Liver (tissue), 9 donors: ENCODE data around the gene WNT4. TPM values are rescaled to one million over a fixed set of nuclear protein-coding genes. Genes with fewer than 3 reads are reported as not detected.
A peak's percentile ranks its signal among the peaks of the same experiment; 100 is the strongest.

Experiments
- DNase-seq: peaks from one replicate; pipeline ENCODE4 v3.0.0-alpha.2; 2017; ENCODE audit warnings: low spot score
- H3K27ac ChIP-seq, 2 donors: one replicate each; pipeline ENCODE4 v1.7.0; 2013; ENCODE audit warnings: inconsistent platforms in 2 of 2, low read length in 2 of 2, control low read depth in 1 of 2, low read depth in 1 of 2, mild to moderate bottlenecking in 1 of 2
- H3K27me3 ChIP-seq, 4 donors: one replicate each; pipeline versions ENCODE4 v1.6.1 to v1.7.0; 2013; ENCODE audit warnings: low read length in 3 of 4, inconsistent platforms in 1 of 4, mild to moderate bottlenecking in 1 of 4, moderate library complexity in 1 of 4; ENCODE audit not compliant: control insufficient read depth in 4 of 4, insufficient read depth in 4 of 4
- H3K36me3 ChIP-seq, 4 donors: one replicate each; pipeline versions ENCODE4 v1.6.1 to v1.7.0; 2013; ENCODE audit warnings: low read length in 3 of 4, mild to moderate bottlenecking in 3 of 4, low read depth in 1 of 4, moderate library complexity in 1 of 4; ENCODE audit not compliant: control insufficient read depth in 4 of 4, insufficient read depth in 3 of 4
- H3K4me1 ChIP-seq, 4 donors: one replicate each; pipeline versions ENCODE4 v1.6.1 to v1.7.0; 2013; ENCODE audit warnings: low read length in 3 of 4, mild to moderate bottlenecking in 3 of 4, moderate library complexity in 1 of 4; ENCODE audit not compliant: control insufficient read depth in 4 of 4, insufficient read depth in 4 of 4
- H3K4me3 ChIP-seq, 3 donors: one replicate each; pipeline versions ENCODE4 v1.6.1 to v1.7.0; 2013; ENCODE audit warnings: low read length in 3 of 3, control low read depth in 1 of 3, low read depth in 1 of 3, mild to moderate bottlenecking in 1 of 3
- H3K9ac ChIP-seq, 2 donors: one replicate each; pipeline ENCODE4 v1.7.0; 2013; ENCODE audit warnings: low read length in 2 of 2, mild to moderate bottlenecking in 2 of 2, moderate library complexity in 2 of 2, control low read depth in 1 of 2, low read depth in 1 of 2
- H3K9me3 ChIP-seq, 4 donors: one replicate each; pipeline versions ENCODE4 v1.6.1 to v1.7.0; 2013; ENCODE audit warnings: low read length in 3 of 4; ENCODE audit not compliant: control insufficient read depth in 4 of 4
- ATF3 ChIP-seq: IDR thresholded peaks from 2 replicates; pipeline ENCODE4 v1.6.1; 2016; ENCODE audit warnings: antibody characterized with exemption
- CTCF ChIP-seq: fragments of 150-350 bp; IDR thresholded peaks from 2 replicates; pipeline ENCODE4 v1.5.1; 2017; ENCODE audit warnings: improper control_type of control experiment, low read depth, low read length; ENCODE audit not compliant: missing input control
- EGR1 ChIP-seq, 2 donors: IDR thresholded peaks; 2 replicates each; pipeline ENCODE4 v1.6.1; 2016 to 2018; ENCODE audit warnings: antibody characterized with exemption in 2 of 2, low read depth in 2 of 2
- FOXA1 ChIP-seq: IDR thresholded peaks from 2 replicates; pipeline ENCODE4 v1.6.1; 2016; ENCODE audit warnings: antibody characterized with exemption
- FOXA2 ChIP-seq: IDR thresholded peaks from 2 replicates; pipeline ENCODE4 v1.6.1; 2016; ENCODE audit warnings: antibody characterized with exemption
- GABPA ChIP-seq, 2 donors: IDR thresholded peaks in 1 of 2; conservative IDR thresholded peaks in 1 of 2; 2 replicates each; pipeline ENCODE4 v1.6.1; 2016; ENCODE audit warnings: antibody characterized with exemption in 2 of 2, mild to moderate bottlenecking in 1 of 2, moderate library complexity in 1 of 2
- HNF4A ChIP-seq, 2 donors: conservative IDR thresholded peaks; 2 replicates each; pipeline ENCODE4 v1.6.1; 2016; ENCODE audit warnings: antibody characterized with exemption in 2 of 2, mild to moderate bottlenecking in 2 of 2
- HNF4G ChIP-seq: IDR thresholded peaks from 2 replicates; pipeline ENCODE4 v1.6.1; 2016; ENCODE audit warnings: antibody characterized with exemption
- MAX ChIP-seq: IDR thresholded peaks from 2 replicates; pipeline ENCODE4 v1.6.1; 2016; ENCODE audit warnings: antibody characterized with exemption
- NR2F2 ChIP-seq: IDR thresholded peaks from 2 replicates; pipeline ENCODE4 v1.6.1; 2016; ENCODE audit warnings: antibody characterized with exemption
- RAD21 ChIP-seq, 2 donors: IDR thresholded peaks; 2 replicates each; pipeline ENCODE4 v1.6.1; 2016; ENCODE audit warnings: antibody characterized with exemption in 2 of 2, mild to moderate bottlenecking in 2 of 2
- REST ChIP-seq: IDR thresholded peaks from 2 replicates; pipeline ENCODE4 v1.6.1; 2016; ENCODE audit warnings: antibody characterized with exemption, mild to moderate bottlenecking
- RXRA ChIP-seq, 2 donors: IDR thresholded peaks; 2 replicates each; pipeline ENCODE4 v1.6.1; 2017 to 2018; ENCODE audit warnings: antibody characterized with exemption in 2 of 2, mild to moderate bottlenecking in 1 of 2
- TAF1 ChIP-seq: conservative IDR thresholded peaks from 2 replicates; pipeline ENCODE4 v1.6.1; 2016; ENCODE audit warnings: antibody characterized with exemption, mild to moderate bottlenecking
- YY1 ChIP-seq: IDR thresholded peaks from 2 replicates; pipeline ENCODE4 v1.6.1; 2016; ENCODE audit warnings: antibody characterized with exemption, mild to moderate bottlenecking
- ZBTB33 ChIP-seq: IDR thresholded peaks from 2 replicates; pipeline ENCODE4 v1.6.1; 2016; ENCODE audit warnings: antibody characterized with exemption
- WGBS: extraction: QIAGEN DNeasy Blood & Tissue Kit; methylation state at CpG from one replicate; pipeline ENCODE4 v1.1.7; 2013; 5-methylcytosine and 5-hydroxymethylcytosine counted together
- polyA plus RNA-seq, 2 donors: library from polyadenylated mRNA; stranded (reverse) in 1 of 2; unstranded in 1 of 2; fragments of 200-250 nt in 1 of 2; fragments of >200 nt in 1 of 2; fragmentation: Nextera tagmentation in 1 of 2; extraction: Ambion mirVana in 1 of 2; gene quantifications; one replicate each; pipeline versions ENCODE4 v1.2.1 to v1.2.3, GENCODE V29; 2013 to 2015
- total RNA-seq, 2 donors: library from RNA; depleted of rRNA; stranded (reverse); fragments of >200 nt; gene quantifications; one replicate each; pipeline ENCODE4 v1.2.3, GENCODE V29; 2014
- donor health status: healthy.
- donor health status: healthy.
- donor health status: healthy.
- donor health status: healthy.
- donor health status: healthy.

WNT4 gene
- total and polyA plus RNA-seq, 4 donors = under 0.01 to 0.09 TPM; not detected in 2

GRCh38 chr1:22127731-22128130 is 15.2 kb downstream of the WNT4 start:
- H3K27me3 ChIP-seq = no peaks in the 10 kb centered on the region
- no peaks in the 10 kb centered on the region for H3K36me3 ChIP-seq
- WGBS = 96% methylated on average over 3 of the region's 3 CpGs
- peaks cover 0 to 10% (median 1%) of the 10 kb centered on the region in 4 donors for H3K4me1 ChIP-seq
- H3K9me3 ChIP-seq = no peaks in the 10 kb centered on the region
- no peak for TF ChIP-seq MAX
- no peak for TF ChIP-seq RAD21 (IDR thresholded peaks at IDR 0.05)
- TF ChIP-seq FOXA2 = no peak
- TF ChIP-seq EGR1 (IDR thresholded peaks at IDR 0.05; ENCODE audit: low read depth in 2 of 2) = no peak
- TF ChIP-seq REST = no peak
- no peak for TF ChIP-seq RXRA (IDR thresholded peaks at IDR 0.05)
- no peak for TF ChIP-seq TAF1
- no peak for TF ChIP-seq GABPA (IDR thresholded peaks at IDR 0.05 in 1 of 2, conservative IDR thresholded peaks at IDR 0.05 in 1 of 2)
- TF ChIP-seq HNF4A (conservative IDR thresholded peaks at IDR 0.05) = no peak
- TF ChIP-seq NR2F2 = no peak
- TF ChIP-seq CTCF = no peak
- TF ChIP-seq ZBTB33 = no peak
- TF ChIP-seq FOXA1 = no peak
- TF ChIP-seq ATF3 = no peak
- no peak for TF ChIP-seq HNF4G
- no peak for TF ChIP-seq YY1
- no peak overlapping the region for H3K4me3 ChIP-seq
- no peak overlapping the region for H3K27ac ChIP-seq
- DNase-seq = no peak
- no peak overlapping the region for H3K9ac ChIP-seq

- H3K36me3 ChIP-seq = no peaks in the 10 kb centered on the region
- peaks cover 0 to 10% (median 1%) of the 10 kb centered on the region in 4 donors for H3K4me1 ChIP-seq
- no peak overlapping the region for H3K27ac ChIP-seq
- no peaks in the 10 kb centered on the region for H3K27me3 ChIP-seq
- no peak overlapping the region for H3K9ac ChIP-seq
- no peak overlapping the region for H3K4me3 ChIP-seq
- WGBS = 50% methylated on average over 6 of the region's 6 CpGs
- TF ChIP-seq HNF4A (conservative IDR thresholded peaks at IDR 0.05) (peak in 1 of 2 donors; percentile 53), YY1 (no peak), RXRA (IDR thresholded peaks at IDR 0.05) (peak; percentile 45 to 69)
- no peak for DNase-seq
- H3K9me3 ChIP-seq = no peaks in the 10 kb centered on the region
These were observed 15.6 kb downstream of the WNT4 start for GRCh38 chr1:22127248-22127647.
